Measurements from ENCODE around the gene RTCA. TPM values are rescaled to one million over a fixed set of nuclear protein-coding genes. Genes with fewer than 3 reads are reported as not detected.
A peak's percentile ranks its signal among the peaks of the same experiment; 100 is the strongest.
"Not testable (repeated sequence)": the region's sequence is repeated elsewhere in the genome, so short reads cannot be mapped to it uniquely, and the experiment has no call there.

The RTCA gene
- total RNA-seq (2014; rRNA removed; shearing (Covaris generic)), result 19.8 and 25.5 TPM in 2 replicates

- DNase-seq (ENCODE audit: low spot score), result peak; percentile 99
Measured at GRCh38 chr1:100265931-100266740, at the start of gene RTCA. Gene RTCA (plus strand): TSS chr1:100266216. CDS start chr1:100266376, 160 bp downstream.

- DNase-seq (ENCODE audit: low spot score), result no peak
Measured at GRCh38 chr1:100217834-100218233, 48.2 kb upstream of the RTCA start.

GRCh38 chr1:100219457-100219856 is 46.6 kb upstream of the RTCA start:
- DNase-seq (ENCODE audit: low spot score), result no peak

GRCh38 chr1:100219883-100220282 is 46.1 kb upstream of the RTCA start:
- DNase-seq (ENCODE audit: low spot score), result no peak

- no peak for DNase-seq (ENCODE audit: low spot score)
Measured at GRCh38 chr1:100222428-100222827, 43.6 kb upstream of the RTCA start.

GRCh38 chr1:100229681-100230443 is 36.2 kb upstream of the RTCA start:
- DNase-seq (ENCODE audit: low spot score), result no peak

- no peak for DNase-seq (ENCODE audit: low spot score)
Measured at GRCh38 chr1:100230765-100231164, 35.3 kb upstream of the RTCA start.

GRCh38 chr1:100231721-100232120 is 34.3 kb upstream of the RTCA start:
- DNase-seq (ENCODE audit: low spot score), result no peak

GRCh38 chr1:100232156-100232555 is 33.9 kb upstream of the RTCA start:
- no peak for DNase-seq (ENCODE audit: low spot score)

- DNase-seq (ENCODE audit: low spot score), result not testable (repeated sequence)
Measured at GRCh38 chr1:100233566-100233965, 32.5 kb upstream of the RTCA start.

- DNase-seq (ENCODE audit: low spot score), result no peak
Measured at GRCh38 chr1:100234432-100234831, 31.6 kb upstream of the RTCA start.

GRCh38 chr1:100237091-100237490 is 28.9 kb upstream of the RTCA start:
- no peak for DNase-seq (ENCODE audit: low spot score)

GRCh38 chr1:100239961-100240360 is 26.1 kb upstream of the RTCA start:
- no peak for DNase-seq (ENCODE audit: low spot score)

GRCh38 chr1:100240631-100241030 is 25.4 kb upstream of the RTCA start:
- no peak for DNase-seq (ENCODE audit: low spot score)

- no peak for DNase-seq (ENCODE audit: low spot score)
Measured at GRCh38 chr1:100246738-100247137, 19.3 kb upstream of the RTCA start.

GRCh38 chr1:100249155-100249536 is 16.9 kb upstream of the RTCA start:
- DNase-seq (ENCODE audit: low spot score), result no peak

- DNase-seq (ENCODE audit: low spot score), result peak; percentile 93
Measured at GRCh38 chr1:100249537-100250257, 16.3 kb upstream of the RTCA start, which contains the start of gene DBT. Gene DBT (minus strand): TSS chr1:100249834. CDS start chr1:100249820, 14 bp downstream.

GRCh38 chr1:100250264-100250663 is 15.8 kb upstream of the RTCA start:
- DNase-seq (ENCODE audit: low spot score), result no peak

- DNase-seq (ENCODE audit: low spot score), result no peak
Measured at GRCh38 chr1:100250807-100251206, 15.2 kb upstream of the RTCA start.

GRCh38 chr1:100252901-100253300 is 13.1 kb upstream of the RTCA start:
- no peak for DNase-seq (ENCODE audit: low spot score)

- DNase-seq (ENCODE audit: low spot score), result no peak
Measured at GRCh38 chr1:100253552-100253951, 12.5 kb upstream of the RTCA start.

GRCh38 chr1:100256273-100256672 is 9.7 kb upstream of the RTCA start:
- DNase-seq (ENCODE audit: low spot score), result not testable (repeated sequence)

Measured in HT-29 (cell line).